CD4-positive, alpha-beta T cell treated with Interleukin-17A for 4 hours (primary cell): ENCODE data around the gene MYO1E.
"Not testable (repeated sequence)": the region's sequence is repeated elsewhere in the genome, so short reads cannot be mapped to it uniquely, and the experiment has no call there.

Experiments used
- DNase-seq: peaks from one replicate; pipeline ENCODE4 v3.0.0-alpha.2; 2020; ENCODE audit warnings: mixed read lengths

Gene MYO1E

DNA sequence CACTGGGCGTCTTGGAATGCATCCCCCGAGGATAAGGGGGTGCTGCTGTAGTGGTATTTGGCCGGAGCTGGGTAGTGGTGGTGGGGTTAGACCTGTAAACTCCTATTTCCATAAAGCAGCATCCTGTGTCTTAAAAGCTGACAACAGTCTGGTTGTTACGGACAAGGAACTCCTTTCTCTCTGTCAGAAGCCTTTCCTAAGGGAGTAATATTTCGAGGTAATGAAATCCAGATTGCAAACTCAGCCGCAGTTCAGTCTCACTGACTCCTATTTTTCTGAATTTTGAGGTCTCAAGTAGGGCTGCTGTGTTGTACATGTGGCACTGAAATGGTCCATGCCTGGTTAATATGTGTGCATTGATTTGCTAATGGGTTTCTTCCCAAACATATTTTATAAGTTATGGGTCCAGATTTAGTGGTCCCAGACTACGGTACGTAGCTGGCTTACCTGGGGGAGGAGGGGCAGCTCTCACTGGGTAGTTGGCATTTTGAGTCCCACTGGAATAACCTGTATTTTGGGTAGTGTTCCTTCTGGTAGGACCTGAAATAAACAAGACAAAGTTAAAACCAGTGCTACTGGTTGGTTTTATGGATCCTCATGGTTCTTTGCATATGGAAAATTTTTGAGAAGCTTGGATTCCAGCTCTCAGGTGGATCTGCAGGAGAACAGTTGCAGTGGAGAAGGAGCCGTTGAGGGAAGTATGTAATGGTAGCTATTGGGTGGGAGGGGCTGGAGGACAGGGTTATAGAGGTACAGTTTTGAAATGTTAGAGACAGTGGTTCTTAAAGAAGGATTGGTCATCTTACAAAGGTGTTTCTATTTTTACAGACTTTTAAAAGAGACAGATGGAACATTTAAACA lies 214.6 kb downstream of the MYO1E start:
- no peak for DNase-seq

DNA sequence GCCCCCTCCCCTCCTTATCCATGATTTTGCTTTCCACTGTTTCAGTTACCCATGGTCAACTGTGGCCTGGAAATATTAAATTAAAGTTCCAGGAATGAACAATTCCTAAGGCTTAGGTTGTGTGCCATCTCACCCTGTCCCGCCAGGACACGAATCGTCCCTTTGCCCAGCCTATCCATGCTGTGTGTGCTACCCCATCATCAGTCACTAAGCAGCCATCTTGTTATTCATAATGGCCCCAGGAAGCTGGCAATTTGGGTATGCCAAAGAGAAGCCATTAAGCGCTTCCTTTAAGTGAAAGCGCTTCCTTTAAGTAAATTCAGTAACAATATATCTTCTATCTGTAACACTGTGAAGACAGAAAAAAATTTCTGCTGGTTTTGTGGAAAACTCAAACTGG lies 215.3 kb downstream of the MYO1E start:
- no peak for DNase-seq

- DNase-seq: no peak
Measured at GRCh38 chr15:59155431-59155830, 217.2 kb downstream of the MYO1E start.

DNA sequence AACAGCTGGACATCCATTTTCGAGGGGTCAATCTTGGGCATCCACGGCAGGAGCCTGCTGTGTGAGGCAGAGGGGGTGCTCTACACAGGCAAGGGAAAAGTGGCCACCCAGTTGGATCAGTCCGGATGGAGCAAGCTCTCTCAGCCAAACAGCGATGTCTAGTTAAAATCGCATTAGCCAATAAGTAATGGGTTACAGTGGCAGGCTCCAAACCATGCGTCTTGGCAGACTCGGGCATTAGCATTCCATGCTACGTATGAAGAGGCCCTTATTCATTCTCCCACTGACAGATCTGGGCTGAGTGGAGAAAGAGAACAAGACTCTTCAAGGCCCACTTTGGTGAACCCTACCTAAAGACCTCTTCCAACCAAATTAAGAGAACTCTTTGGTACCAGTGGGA lies 218.4 kb downstream of the MYO1E start:
- DNase-seq: no peak

DNA sequence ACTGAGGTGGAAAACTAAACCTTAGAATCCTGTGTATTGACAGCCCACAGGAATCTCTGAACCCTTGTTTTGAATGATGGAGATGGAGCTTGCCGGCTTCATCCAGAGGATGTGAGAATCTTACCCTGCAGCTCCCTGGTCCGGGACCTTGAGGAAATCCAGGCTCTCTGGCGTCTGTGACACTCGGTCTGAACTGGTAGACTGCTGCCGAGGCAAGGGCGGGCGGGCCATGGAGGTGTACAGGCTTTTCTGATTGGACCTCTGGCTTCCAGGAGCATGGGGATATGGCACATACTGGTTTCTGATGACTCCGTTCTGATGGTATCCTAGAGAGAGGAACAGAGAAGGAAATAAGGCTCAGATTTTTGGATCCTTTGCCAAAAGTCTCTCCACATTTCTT lies 219.2 kb downstream of the MYO1E start:
- no peak for DNase-seq

- no peak for DNase-seq
Measured at GRCh38 chr15:59152694-59153450, 219.8 kb downstream of the MYO1E start.

DNA sequence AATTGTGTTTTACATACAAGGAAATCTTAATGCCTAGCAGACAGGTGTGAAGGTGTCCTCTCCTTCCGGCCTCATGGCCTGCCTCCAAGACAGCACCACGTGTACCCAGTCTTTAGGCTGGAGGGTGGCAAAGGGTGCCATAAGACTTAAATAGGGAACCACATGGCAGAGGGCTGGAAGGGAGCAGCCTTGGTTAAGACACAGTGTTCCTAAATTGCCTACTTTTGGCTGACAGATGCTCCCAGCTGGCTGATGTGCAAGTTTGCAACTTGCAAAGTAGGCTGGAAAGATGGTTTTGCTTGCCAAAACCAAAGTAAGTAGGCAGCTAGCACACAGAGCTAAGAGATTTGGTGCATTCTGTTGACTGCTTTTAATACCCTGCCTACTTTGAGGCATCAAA lies 222.5 kb downstream of the MYO1E start:
- DNase-seq: no peak

DNA sequence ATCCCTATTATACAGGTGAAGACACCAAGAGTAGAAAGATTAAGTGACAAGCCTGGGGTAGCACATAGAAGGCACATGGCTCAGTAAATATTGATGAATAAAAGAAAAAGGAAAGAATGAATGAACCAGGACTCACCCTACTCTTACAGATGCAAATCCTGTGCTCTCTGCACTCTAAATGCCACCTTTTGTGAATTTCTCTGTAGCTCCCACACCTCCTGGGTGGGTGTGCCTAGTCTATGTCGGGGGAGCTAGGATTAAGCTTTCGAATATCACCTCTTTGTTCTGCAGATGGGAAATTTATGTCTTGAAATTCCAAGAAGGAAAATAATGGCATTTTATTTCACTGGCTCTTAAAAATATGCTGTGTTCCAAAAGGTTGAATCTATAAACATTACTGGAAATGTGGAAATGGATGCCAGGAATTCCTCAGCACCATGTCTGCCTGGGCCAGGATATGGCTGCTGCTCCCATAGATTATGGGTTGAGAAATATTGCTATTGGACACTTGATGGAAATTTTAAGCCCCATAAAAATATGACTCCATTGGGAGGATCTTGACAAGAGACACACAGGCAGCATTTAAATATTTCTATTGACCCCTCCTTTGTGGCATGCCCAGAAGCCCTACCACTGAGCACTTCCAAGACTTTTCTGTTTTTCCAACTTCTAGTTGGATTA lies 224.4 kb downstream of the MYO1E start:
- DNase-seq: no peak

GRCh38 chr15:59147666-59148065 lies 225.0 kb downstream of the MYO1E start:
- no peak for DNase-seq

DNA sequence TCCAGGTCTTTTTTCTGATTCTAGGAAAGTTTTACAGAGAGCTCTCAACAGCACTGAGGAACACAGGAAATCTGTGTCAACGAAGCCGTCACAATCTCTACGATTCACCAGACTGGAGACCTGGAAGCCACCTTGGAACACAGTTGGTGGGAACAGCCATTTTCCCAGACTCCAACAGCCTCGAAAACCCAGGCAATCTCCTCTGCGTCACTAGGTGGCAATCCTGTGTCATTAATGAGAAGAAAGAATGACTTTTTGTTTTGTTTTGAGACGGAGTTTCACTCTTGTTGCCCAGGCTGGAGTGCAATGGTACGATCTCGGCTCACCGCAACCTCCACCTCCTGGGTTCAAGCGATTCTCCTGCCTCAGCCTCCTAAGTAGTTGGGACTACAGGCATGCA lies 228.1 kb downstream of the MYO1E start:
- not testable (repeated sequence) for DNase-seq

DNA sequence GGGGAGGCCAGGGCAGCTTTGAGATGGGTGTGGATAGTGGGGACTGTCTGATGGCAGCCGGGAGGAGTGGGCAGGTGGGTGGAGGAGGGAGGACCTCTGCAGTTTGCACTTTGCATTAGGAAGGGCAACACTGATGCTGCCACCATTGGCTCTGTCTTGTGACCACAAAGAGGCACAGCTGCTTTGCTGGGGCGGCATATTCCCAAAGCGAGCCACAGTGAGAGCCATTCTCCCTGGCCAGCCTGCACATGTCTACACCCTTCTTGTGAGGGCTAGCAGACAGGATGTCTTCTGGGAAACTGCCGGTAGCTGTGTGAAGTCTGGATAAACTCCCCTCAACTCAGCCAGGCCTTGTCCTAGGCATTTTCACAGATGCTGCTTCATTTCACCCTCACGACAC lies 229.4 kb downstream of the MYO1E start:
- DNase-seq: no peak

GRCh38 chr15:59140422-59141226 lies 232.0 kb downstream of the MYO1E start:
- DNase-seq: no peak

DNA sequence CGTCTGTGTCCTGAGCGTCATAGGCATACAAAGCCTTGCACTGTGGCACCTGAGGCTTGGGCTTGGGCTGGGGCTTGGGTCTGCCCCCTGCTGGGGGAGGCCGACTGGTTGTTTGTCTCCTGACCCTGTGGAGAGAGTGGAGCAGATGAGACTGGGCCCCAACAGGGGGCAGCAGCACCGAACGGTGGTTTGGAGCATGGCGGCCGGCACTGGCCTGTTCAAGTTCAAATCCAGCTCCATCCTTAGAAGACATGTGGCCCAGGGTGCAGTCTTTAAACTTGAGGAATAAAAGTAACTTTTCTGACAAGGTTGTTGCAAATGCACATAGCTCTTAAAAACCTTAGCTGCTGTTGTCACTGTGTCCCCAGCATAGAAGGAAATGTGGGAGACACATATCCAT lies 234.4 kb downstream of the MYO1E start:
- peak; percentile 67 for DNase-seq

DNA sequence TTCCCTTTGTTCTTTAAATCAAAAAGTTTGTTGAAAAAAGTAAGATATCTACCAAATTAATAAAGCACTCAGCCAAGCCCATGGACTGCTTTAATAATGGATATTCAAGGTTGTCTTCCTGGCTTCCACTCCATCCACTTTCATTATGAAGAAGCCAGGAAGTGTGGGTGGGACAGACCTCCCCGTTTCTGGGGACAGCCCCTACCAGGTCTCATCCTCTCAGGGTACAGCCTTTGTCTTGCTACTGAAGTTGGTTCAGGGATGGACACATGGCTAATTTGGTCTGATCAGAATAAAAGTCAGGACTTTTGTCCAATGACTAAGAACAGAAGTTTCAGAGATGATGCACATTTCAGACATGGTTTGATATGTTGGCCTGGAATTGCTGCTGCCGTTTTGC lies 235.1 kb downstream of the MYO1E start:
- DNase-seq: no peak

DNA sequence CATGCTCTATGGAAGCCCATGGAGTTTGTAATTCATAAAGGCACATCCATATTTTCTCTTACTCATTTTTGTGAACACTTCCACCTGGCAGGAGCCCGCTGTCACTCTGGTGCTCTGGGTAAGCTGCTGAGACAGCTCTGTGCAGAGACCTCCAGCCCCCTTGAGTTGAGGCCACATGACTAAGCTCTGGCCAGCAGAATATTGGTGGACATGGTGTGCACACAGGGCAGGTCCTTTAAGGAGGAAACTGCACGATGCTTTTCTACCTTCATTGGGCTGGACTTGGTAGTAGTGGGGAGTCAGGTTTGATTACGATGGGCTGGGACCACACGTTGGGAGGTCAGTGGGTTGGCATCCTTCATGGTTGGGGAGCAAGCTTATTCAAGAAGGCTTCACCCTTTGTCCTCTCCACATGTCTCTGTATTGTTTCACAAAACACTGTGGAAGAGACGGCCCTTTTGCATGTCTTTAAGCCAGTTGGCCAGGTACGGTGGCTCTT lies 238.7 kb downstream of the MYO1E start:
- no peak for DNase-seq

DNA sequence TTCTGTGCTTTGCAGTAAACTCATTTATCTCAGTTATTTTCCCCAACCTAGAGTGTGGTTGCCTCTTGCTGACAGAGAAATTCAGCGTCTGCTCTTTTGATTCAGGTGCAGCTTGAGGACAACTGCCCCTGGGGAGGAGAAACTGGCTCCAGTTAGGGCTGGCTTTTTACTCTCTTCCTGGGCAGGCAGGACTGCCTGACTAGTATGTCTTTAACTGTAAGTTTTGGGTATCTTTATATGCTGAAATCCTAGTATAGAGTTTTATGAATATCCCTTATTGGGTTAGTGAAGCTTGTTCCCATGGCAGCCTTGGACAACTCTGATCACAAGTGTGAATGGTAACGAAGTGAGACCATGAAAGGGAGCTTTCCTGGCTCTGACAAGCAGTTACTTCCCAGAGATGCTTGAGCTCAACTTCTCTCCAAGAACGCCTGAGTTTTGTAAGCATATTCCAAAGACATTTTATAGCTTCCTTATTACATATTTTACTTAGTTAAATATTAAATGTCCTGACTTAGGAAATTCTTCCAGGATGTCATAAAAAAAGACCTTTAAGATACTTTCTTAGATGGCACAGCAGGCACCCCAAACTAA lies 240.6 kb downstream of the MYO1E start:
- no peak for DNase-seq

DNA sequence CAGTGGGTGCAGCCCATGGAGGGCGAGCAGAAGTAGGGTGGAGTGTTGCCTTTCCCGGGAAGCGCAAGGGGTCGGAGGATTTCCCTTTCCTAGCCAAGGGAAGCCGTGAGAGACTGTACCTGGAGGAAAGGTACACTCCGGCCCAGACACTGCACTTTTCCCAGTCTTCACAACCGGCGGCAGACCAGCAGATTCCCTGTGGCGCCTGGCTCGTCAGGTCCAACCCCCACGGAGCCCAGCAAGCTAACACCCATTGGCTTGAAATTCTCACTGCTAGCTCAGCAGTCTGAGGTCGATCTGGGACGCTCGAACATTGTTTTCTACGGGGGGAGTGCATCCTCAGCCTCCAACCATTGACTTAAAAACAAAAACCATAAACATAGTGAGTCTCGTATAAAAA lies 241.2 kb downstream of the MYO1E start:
- no peak for DNase-seq

DNA sequence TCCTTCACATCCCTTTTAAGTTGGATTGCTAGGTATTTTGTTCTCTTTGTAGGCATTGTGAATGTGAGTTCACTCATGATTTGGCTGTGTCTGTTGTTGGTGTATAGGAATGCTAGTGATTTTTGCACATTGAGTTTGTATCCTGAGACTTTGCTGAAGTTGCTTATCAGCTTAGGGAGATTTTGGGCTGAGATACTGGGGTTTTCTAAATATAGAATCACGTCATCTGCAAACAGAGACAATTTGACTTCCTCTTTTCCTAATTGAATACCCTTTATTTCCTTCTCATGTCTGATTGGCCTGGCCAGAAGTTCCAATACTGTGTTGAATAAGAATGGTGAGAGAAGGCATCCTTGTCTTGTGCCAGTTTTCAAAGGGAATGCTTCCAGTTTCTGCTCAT lies 245.4 kb downstream of the MYO1E start:
- DNase-seq: not testable (repeated sequence)

GRCh38 chr15:59125683-59126082 lies 247.0 kb downstream of the MYO1E start:
- not testable (repeated sequence) for DNase-seq

- DNase-seq: no peak
Measured at GRCh38 chr15:59124261-59124660, 248.4 kb downstream of the MYO1E start.

- no peak for DNase-seq
Measured at GRCh38 chr15:59120937-59121336, 251.7 kb downstream of the MYO1E start.

- DNase-seq: no peak
Measured at GRCh38 chr15:59119625-59120024, 253.0 kb downstream of the MYO1E start.
